ENCODE measurements around the gene PALB2.
A peak's percentile ranks its signal among the peaks of the same experiment; 100 is the strongest.
"Not testable (repeated sequence)": the region's sequence is repeated elsewhere in the genome, so short reads cannot be mapped to it uniquely, and the experiment has no call there.

PALB2 gene

GRCh38 chr16:23650674-23651416 lies 9.7 kb upstream of the PALB2 start:
- Histone ChIP-seq H3K9ac (ENCODE audit: low read depth in 1 of 2, low read length in 2 of 2) (no peak overlapping the region), H3K36me3 (ENCODE audit: control insufficient read depth in 2 of 2, insufficient read depth in 2 of 2, low read length in 2 of 2) (peaks cover 7 to 28% of the 10 kb centered on the region in 2 donors)

GRCh38 chr16:23642246-23642774 lies 1.2 kb upstream of the PALB2 start:
- peak overlapping the region; percentile 97 to 99 for H3K4me3 ChIP-seq (ENCODE audit: low read length in 2 of 2)
- H3K9me3 ChIP-seq (ENCODE audit: control insufficient read depth in 2 of 2, low read length in 2 of 2), result no peaks in the 10 kb centered on the region
- peak overlapping the region in 1 of 2 donors; percentile 92 for H3K27ac ChIP-seq (ENCODE audit: low read depth in 2 of 2, low read length in 2 of 2)
- no peaks in the 10 kb centered on the region for H3K27me3 ChIP-seq (ENCODE audit: control insufficient read depth in 2 of 2, insufficient read depth in 2 of 2, low read length in 2 of 2)
- H3K4me1 ChIP-seq (ENCODE audit: control insufficient read depth in 2 of 2, insufficient read depth in 2 of 2, low read length in 2 of 2), result peaks cover 10 to 16% of the 10 kb centered on the region in 2 donors
- peak overlapping the region in 1 of 2 donors; percentile 90 for H3K9ac ChIP-seq (ENCODE audit: low read depth in 1 of 2, low read length in 2 of 2)
- peaks cover 0 to 20% of the 10 kb centered on the region in 2 donors for H3K36me3 ChIP-seq (ENCODE audit: control insufficient read depth in 2 of 2, insufficient read depth in 2 of 2, low read length in 2 of 2)

More at GRCh38 chr16:23650674-23651416, 9.7 kb upstream of the PALB2 start:
- Histone ChIP-seq H3K27ac (ENCODE audit: low read depth in 2 of 2, low read length in 2 of 2) (no peak overlapping the region), H3K9me3 (ENCODE audit: control insufficient read depth in 2 of 2, low read length in 2 of 2) (no peaks in the 10 kb centered on the region), H3K27me3 (ENCODE audit: control insufficient read depth in 2 of 2, insufficient read depth in 2 of 2, low read length in 2 of 2) (no peaks in the 10 kb centered on the region), H3K4me1 (ENCODE audit: control insufficient read depth in 2 of 2, insufficient read depth in 2 of 2, low read length in 2 of 2) (no peaks in the 10 kb centered on the region), H3K4me3 (ENCODE audit: low read length in 2 of 2) (no peak overlapping the region)

- H3K36me3 ChIP-seq (ENCODE audit: control insufficient read depth in 2 of 2, insufficient read depth in 2 of 2, low read length in 2 of 2), result peaks cover 5 to 17% of the 10 kb centered on the region in 2 donors
- no peaks in the 10 kb centered on the region for H3K9me3 ChIP-seq (ENCODE audit: control insufficient read depth in 2 of 2, low read length in 2 of 2)
- peak overlapping the region; percentile 85 to 90 for H3K9ac ChIP-seq (ENCODE audit: low read depth in 1 of 2, low read length in 2 of 2)
- no peaks in the 10 kb centered on the region for H3K27me3 ChIP-seq (ENCODE audit: control insufficient read depth in 2 of 2, insufficient read depth in 2 of 2, low read length in 2 of 2)
- peaks cover 10 to 16% of the 10 kb centered on the region in 2 donors for H3K4me1 ChIP-seq (ENCODE audit: control insufficient read depth in 2 of 2, insufficient read depth in 2 of 2, low read length in 2 of 2)
- peak overlapping the region; percentile 50 to 92 for H3K27ac ChIP-seq (ENCODE audit: low read depth in 2 of 2, low read length in 2 of 2)
- peak overlapping the region; percentile 97 to 99 for H3K4me3 ChIP-seq (ENCODE audit: low read length in 2 of 2)
These were observed 537 bp downstream of the PALB2 start for GRCh38 chr16:23640615-23640930.

- H3K4me3 ChIP-seq (ENCODE audit: low read length in 2 of 2), result no peak overlapping the region
- H3K9me3 ChIP-seq (ENCODE audit: control insufficient read depth in 2 of 2, low read length in 2 of 2), result no peaks in the 10 kb centered on the region
- no peak overlapping the region for H3K27ac ChIP-seq (ENCODE audit: low read depth in 2 of 2, low read length in 2 of 2)
- H3K9ac ChIP-seq (ENCODE audit: low read depth in 1 of 2, low read length in 2 of 2), result no peak overlapping the region
- peaks cover 10 to 12% of the 10 kb centered on the region in 2 donors for H3K4me1 ChIP-seq (ENCODE audit: control insufficient read depth in 2 of 2, insufficient read depth in 2 of 2, low read length in 2 of 2)
- H3K27me3 ChIP-seq (ENCODE audit: control insufficient read depth in 2 of 2, insufficient read depth in 2 of 2, low read length in 2 of 2), result no peaks in the 10 kb centered on the region
- peaks cover 14 to 18% of the 10 kb centered on the region in 2 donors for H3K36me3 ChIP-seq (ENCODE audit: control insufficient read depth in 2 of 2, insufficient read depth in 2 of 2, low read length in 2 of 2)
These were observed 5.2 kb downstream of the PALB2 start for GRCh38 chr16:23635958-23636357.

- Histone ChIP-seq H3K27me3 (ENCODE audit: control insufficient read depth in 2 of 2, insufficient read depth in 2 of 2, low read length in 2 of 2) (no peaks in the 10 kb centered on the region), H3K9me3 (ENCODE audit: control insufficient read depth in 2 of 2, low read length in 2 of 2) (no peaks in the 10 kb centered on the region), H3K27ac (ENCODE audit: low read depth in 2 of 2, low read length in 2 of 2) (no peak overlapping the region), H3K4me3 (ENCODE audit: low read length in 2 of 2) (no peak overlapping the region), H3K36me3 (ENCODE audit: control insufficient read depth in 2 of 2, insufficient read depth in 2 of 2, low read length in 2 of 2) (peaks cover 20 to 26% of the 10 kb centered on the region in 2 donors), H3K4me1 (ENCODE audit: control insufficient read depth in 2 of 2, insufficient read depth in 2 of 2, low read length in 2 of 2) (no peaks in the 10 kb centered on the region), H3K9ac (ENCODE audit: low read depth in 1 of 2, low read length in 2 of 2) (no peak overlapping the region)
These were observed 6.6 kb downstream of the PALB2 start for GRCh38 chr16:23634461-23635036.

GRCh38 chr16:23631874-23632273 lies 9.2 kb downstream of the PALB2 start:
- H3K36me3 ChIP-seq (ENCODE audit: control insufficient read depth in 2 of 2, insufficient read depth in 2 of 2, low read length in 2 of 2), result peaks cover 27 to 30% of the 10 kb centered on the region in 2 donors
- H3K4me1 ChIP-seq (ENCODE audit: control insufficient read depth in 2 of 2, insufficient read depth in 2 of 2, low read length in 2 of 2); H3K4me3 ChIP-seq (ENCODE audit: low read length in 2 of 2); H3K27me3 ChIP-seq (ENCODE audit: control insufficient read depth in 2 of 2, insufficient read depth in 2 of 2, low read length in 2 of 2); H3K9me3 ChIP-seq (ENCODE audit: control insufficient read depth in 2 of 2, low read length in 2 of 2); H3K9ac ChIP-seq (ENCODE audit: low read depth in 1 of 2, low read length in 2 of 2); H3K27ac ChIP-seq (ENCODE audit: low read depth in 2 of 2, low read length in 2 of 2): not testable (repeated sequence)

GRCh38 chr16:23629516-23629915 lies 11.6 kb downstream of the PALB2 start:
- Histone ChIP-seq H3K4me1 (ENCODE audit: control insufficient read depth in 2 of 2, insufficient read depth in 2 of 2, low read length in 2 of 2) (no peaks in the 10 kb centered on the region), H3K27me3 (ENCODE audit: control insufficient read depth in 2 of 2, insufficient read depth in 2 of 2, low read length in 2 of 2) (no peaks in the 10 kb centered on the region), H3K4me3 (ENCODE audit: low read length in 2 of 2) (no peak overlapping the region), H3K9ac (ENCODE audit: low read depth in 1 of 2, low read length in 2 of 2) (no peak overlapping the region), H3K36me3 (ENCODE audit: control insufficient read depth in 2 of 2, insufficient read depth in 2 of 2, low read length in 2 of 2) (peaks cover 22 to 26% of the 10 kb centered on the region in 2 donors), H3K27ac (ENCODE audit: low read depth in 2 of 2, low read length in 2 of 2) (no peak overlapping the region), H3K9me3 (ENCODE audit: control insufficient read depth in 2 of 2, low read length in 2 of 2) (no peaks in the 10 kb centered on the region)

- H3K27ac ChIP-seq (ENCODE audit: low read depth in 2 of 2, low read length in 2 of 2), result no peak overlapping the region
- peaks cover 30 to 46% of the 10 kb centered on the region in 2 donors for H3K36me3 ChIP-seq (ENCODE audit: control insufficient read depth in 2 of 2, insufficient read depth in 2 of 2, low read length in 2 of 2)
- H3K4me3 ChIP-seq (ENCODE audit: low read length in 2 of 2), result no peak overlapping the region
- H3K27me3 ChIP-seq (ENCODE audit: control insufficient read depth in 2 of 2, insufficient read depth in 2 of 2, low read length in 2 of 2), result no peaks in the 10 kb centered on the region
- no peaks in the 10 kb centered on the region for H3K9me3 ChIP-seq (ENCODE audit: control insufficient read depth in 2 of 2, low read length in 2 of 2)
- H3K4me1 ChIP-seq (ENCODE audit: control insufficient read depth in 2 of 2, insufficient read depth in 2 of 2, low read length in 2 of 2), result no peaks in the 10 kb centered on the region
- H3K9ac ChIP-seq (ENCODE audit: low read depth in 1 of 2, low read length in 2 of 2), result no peak overlapping the region
These were observed 17.0 kb downstream of the PALB2 start for GRCh38 chr16:23624092-23624491.

GRCh38 chr16:23615805-23616204 lies 25.3 kb downstream of the PALB2 start:
- Histone ChIP-seq H3K4me3 (ENCODE audit: low read length in 2 of 2) (no peak overlapping the region), H3K9me3 (ENCODE audit: control insufficient read depth in 2 of 2, low read length in 2 of 2) (no peaks in the 10 kb centered on the region), H3K9ac (ENCODE audit: low read depth in 1 of 2, low read length in 2 of 2) (no peak overlapping the region), H3K27ac (ENCODE audit: low read depth in 2 of 2, low read length in 2 of 2) (no peak overlapping the region), H3K36me3 (ENCODE audit: control insufficient read depth in 2 of 2, insufficient read depth in 2 of 2, low read length in 2 of 2) (peaks cover 5 to 25% of the 10 kb centered on the region in 2 donors), H3K27me3 (ENCODE audit: control insufficient read depth in 2 of 2, insufficient read depth in 2 of 2, low read length in 2 of 2) (no peaks in the 10 kb centered on the region), H3K4me1 (ENCODE audit: control insufficient read depth in 2 of 2, insufficient read depth in 2 of 2, low read length in 2 of 2) (no peaks in the 10 kb centered on the region)

GRCh38 chr16:23611936-23612335 lies 29.2 kb downstream of the PALB2 start:
- no peak overlapping the region for H3K4me3 ChIP-seq (ENCODE audit: low read length in 2 of 2)

More at GRCh38 chr16:23611936-23612335, 29.2 kb downstream of the PALB2 start:
- Histone ChIP-seq H3K9me3 (ENCODE audit: control insufficient read depth in 2 of 2, low read length in 2 of 2) (no peaks in the 10 kb centered on the region), H3K36me3 (ENCODE audit: control insufficient read depth in 2 of 2, insufficient read depth in 2 of 2, low read length in 2 of 2) (peaks cover 5 to 17% of the 10 kb centered on the region in 2 donors), H3K9ac (ENCODE audit: low read depth in 1 of 2, low read length in 2 of 2) (no peak overlapping the region), H3K27ac (ENCODE audit: low read depth in 2 of 2, low read length in 2 of 2) (no peak overlapping the region), H3K27me3 (ENCODE audit: control insufficient read depth in 2 of 2, insufficient read depth in 2 of 2, low read length in 2 of 2) (no peaks in the 10 kb centered on the region), H3K4me1 (ENCODE audit: control insufficient read depth in 2 of 2, insufficient read depth in 2 of 2, low read length in 2 of 2) (no peaks in the 10 kb centered on the region)

Measured in mucosa of rectum (tissue), 2 donors.